C1 segment of cervical spinal cord (tissue), 14 donors: ENCODE measurements around the gene ELANE.
"Not testable (repeated sequence)": the region's sequence is repeated elsewhere in the genome, so short reads cannot be mapped to it uniquely, and the experiment has no call there.

Source experiments
- DNase-seq, 14 donors: peaks; one replicate each; lab custom pipeline; 2025; lab: John Stamatoyannopoulos, UW

The ELANE gene

GRCh38 chr19:814152-815078 lies 37.7 kb upstream of the ELANE start:
- no peak for DNase-seq

DNA sequence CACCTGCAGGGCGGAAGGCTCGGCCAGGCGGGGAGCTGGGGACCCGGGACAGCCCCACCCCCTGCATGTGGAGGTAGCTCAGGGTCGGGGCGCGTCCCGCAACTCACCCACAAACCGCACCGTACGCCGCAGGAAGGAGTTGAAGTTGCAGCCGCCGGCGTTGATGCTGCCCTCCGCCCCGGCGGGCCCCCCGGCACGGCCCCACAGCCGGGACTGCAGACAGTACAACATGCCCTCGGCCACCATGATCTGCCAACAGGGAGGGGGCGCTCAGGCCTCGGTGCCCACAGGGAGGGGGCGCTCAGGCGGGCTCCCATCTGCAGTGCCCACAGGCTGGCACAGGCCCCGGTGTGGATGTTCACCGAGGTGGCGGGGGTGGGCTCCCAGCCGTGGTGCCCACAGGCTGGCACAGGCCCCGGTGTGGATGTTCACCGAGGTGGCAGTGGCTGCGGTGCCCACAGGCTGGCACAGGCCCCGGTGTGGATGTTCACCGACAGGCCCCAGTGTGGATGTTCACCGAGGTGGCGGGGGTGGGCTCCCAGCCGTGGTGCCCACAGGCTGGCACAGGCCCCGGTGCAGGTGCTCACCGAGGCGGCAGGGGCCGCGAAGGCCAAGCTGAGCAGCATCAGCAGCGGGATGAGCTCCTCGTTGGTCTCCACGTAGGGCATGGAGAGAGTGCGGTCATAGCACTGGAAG lies 36.9 kb upstream of the ELANE start:
- no peak for DNase-seq

DNA sequence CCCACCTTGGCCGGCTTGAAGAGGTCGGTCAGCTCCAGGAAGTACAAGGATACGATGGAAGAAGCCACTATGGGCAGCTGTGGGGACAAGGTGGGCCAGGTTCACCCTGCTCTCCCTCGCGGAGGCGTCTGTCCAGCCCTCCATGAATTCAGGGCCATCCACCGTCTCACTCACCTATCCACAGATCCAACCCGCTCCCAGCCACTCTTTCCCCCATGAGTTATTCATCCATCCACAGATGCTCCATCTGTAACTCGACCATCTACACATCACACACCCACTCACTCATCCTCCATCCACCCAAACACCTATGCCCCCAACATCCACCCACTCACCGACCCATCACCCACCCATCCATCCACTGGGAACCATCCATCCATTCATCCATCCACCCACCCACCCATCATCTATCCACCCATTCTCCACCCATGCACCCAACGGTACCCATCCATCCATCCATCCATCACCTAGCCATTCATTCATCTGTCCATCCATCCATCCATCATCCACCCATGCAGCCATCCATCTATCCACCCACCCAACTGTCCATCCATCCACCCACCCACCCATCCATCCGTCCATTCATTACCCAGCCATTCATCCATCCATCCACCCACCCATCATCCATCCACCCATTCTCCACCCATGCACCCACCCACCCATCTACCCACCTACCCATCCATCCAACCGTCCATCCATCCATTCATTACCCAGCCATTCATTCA lies 36.2 kb upstream of the ELANE start:
- no peak for DNase-seq

DNA sequence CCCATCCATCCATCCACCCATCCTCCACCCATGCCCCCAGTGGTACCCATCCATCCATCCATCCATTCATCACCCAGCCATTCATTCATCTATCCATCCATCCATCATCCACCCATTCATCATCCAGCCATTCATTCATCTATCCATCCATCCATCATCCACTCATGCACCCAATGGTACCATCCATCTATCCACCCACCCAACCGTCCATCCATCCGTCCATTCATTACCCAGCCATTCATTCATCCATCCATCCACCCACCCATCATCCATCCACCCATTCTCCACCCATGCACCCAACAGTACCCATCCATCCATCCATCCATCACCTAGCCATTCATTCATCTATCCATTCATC lies 35.6 kb upstream of the ELANE start:
- no peak for DNase-seq

DNA sequence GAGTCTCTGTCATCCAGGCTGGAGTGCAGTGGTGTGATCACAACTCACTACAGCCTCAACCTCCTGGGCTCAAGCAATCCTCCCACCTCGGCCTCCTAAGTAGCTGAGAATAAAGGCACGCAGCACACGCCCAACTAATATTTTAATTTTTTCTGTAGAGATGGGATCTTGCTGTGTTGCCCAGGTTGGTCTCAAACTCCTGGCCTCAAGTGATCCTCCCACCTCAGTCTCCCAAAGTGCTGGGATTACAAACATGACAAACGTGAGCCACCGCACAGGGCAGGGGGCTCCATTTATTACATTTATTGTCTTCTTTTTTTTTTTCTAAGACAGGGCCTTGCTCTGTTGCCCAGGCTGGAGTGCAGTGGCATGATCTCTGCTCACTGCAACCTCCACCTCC lies 31.9 kb upstream of the ELANE start:
- not testable (repeated sequence) for DNase-seq

GRCh38 chr19:821231-821824 lies 30.8 kb upstream of the ELANE start:
- DNase-seq, result no peak

DNA sequence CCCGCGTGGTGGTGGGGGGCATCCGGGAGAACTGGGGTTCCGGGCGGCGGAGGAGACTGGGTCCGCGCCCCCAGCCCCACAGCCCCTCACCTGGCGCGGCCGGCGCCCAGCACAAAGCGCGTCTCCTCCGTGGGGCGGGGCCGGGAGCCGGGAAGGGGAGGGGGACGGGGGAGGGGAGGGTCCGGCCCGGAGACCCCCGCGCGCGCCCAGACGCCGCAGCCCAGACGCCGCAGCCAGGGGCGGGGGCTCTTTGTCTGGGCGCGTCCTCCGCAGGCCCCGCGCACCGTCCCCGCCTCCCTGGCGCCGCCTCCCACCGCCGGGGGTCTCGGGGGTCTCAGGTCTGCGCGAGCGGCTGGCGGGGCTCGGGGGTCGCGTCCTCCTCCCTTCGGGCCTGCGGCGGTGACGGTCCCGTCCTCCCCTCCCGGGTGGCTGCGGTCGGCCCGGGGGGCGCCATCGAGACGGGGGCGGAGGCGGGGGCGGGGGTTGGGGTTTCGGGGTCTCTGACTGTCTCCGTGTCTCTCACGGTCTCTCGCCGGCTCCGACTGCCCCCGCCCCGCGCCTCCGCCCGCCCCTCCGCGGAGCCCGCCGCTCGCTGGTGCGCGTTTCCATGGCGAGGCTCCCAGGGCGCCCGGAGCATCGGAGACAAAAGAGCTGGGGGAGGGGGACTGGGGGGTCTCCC lies 30.1 kb upstream of the ELANE start, which contains the start of gene PLPPR3:
TSS of gene PLPPR3 (minus strand) at position 131 of the 679 bp plus-strand sequence. CDS start 396 bp downstream, outside the sequence.
- DNase-seq, result no peak

DNA sequence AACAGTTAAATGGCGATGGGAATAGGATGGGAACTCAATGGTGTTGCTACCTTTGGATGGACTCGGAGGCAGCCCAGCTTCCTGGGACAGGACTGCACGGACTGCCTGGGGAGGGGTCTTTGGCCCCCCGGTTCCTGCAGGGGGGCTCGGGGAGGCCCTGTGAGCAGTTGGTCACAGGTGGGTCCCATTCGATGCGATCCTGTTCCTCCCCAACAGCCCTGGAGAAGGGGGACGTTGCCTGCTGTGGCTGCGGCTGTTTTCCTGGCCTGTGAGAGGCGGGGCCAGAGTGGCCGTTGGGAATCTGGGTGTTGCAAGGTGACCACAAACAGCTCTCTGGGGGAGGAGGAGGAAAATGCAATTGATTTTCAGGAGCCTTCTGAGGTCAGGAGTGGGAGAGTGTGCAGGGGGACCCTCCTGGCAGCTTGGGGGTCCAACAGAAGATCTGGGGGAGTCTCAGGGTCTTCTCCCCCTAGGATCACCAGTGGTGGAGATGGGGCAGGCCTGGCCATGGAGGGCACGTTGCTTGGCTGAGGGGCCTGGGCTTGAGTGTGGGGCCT lies 28.5 kb upstream of the ELANE start:
- DNase-seq, result no peak

- DNase-seq, result no peak
Observed at GRCh38 chr19:824885-825284, 27.2 kb upstream of the ELANE start.

GRCh38 chr19:825897-826644 lies 26.0 kb upstream of the ELANE start:
- DNase-seq, result no peak

- no peak for DNase-seq
Observed at GRCh38 chr19:827314-827709, 24.8 kb upstream of the ELANE start.

- DNase-seq, result no peak
Observed at GRCh38 chr19:827710-828321, 24.3 kb upstream of the ELANE start, which contains the start of gene AZU1. Gene AZU1, plus strand, starts transcription at chr19:827837. Its CDS starts 10 bp downstream, at chr19:827847.

DNA sequence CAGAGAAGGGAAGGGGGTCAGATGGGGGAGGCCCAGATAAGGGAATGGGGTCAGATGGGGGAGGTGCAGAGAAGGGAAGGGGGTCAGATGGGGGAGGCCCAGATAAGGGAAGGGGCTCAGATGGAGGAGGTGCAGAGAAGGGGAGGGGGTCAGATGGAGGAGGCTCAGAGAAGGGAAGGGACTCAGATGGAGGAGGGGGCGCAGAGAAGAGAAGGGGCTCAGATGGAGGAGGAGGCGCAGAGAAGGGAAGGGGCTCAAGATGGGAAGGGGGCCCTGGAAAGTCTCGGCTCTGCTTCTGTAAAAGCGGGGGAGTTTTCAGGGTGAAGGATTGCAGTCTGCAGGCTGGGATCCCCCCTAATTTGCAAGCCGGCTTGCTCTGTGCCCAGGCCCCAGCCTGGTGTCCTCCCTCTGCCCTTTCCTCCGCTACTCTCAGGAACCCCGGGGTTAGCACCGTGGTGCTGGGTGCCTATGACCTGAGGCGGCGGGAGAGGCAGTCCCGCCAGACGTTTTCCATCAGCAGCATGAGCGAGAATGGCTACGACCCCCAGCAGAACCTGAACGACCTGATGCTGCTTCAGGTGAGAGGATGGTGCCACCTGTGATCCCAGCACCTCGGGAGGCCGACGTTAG lies 22.9 kb upstream of the ELANE start:
- no peak for DNase-seq

GRCh38 chr19:831407-832369 lies 20.4 kb upstream of the ELANE start:
- DNase-seq, result no peak

- DNase-seq, result no peak
Observed at GRCh38 chr19:834216-834615, 17.9 kb upstream of the ELANE start.

DNA sequence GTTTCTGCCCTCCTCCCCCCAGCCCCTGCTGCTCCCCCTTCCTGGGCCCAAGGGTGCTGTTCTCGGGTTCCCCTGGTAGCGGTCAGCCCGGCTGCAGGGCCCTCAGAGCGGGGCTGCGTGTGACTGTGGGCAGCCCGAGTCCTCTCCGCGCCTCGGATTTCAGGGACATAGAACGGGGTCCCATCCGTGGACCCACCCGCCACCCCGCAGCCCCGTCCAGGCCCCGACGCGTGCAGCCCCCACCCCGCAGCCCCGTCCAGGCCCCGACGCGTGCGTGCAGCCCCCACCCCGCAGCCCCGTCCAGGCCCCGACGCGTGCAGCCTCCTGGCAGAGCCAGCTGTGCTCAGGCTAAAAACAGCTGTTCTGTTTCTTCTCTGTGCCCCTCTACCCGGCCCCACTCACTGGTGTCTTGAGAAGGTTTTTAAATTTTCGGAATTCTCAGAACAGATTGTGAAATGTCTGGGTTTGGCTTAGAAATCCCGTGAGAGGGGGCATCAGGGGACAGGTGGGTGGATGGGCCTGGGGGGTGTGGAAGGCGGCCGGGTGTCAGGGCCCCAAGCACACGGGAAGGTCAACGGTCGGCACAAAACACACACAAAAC lies 16.8 kb upstream of the ELANE start:
- no peak for DNase-seq

- DNase-seq, result no peak
Observed at GRCh38 chr19:840519-841206, 11.4 kb upstream of the ELANE start, which contains the start of gene PRTN3. Gene PRTN3, plus strand, starts transcription at chr19:840999. Its CDS starts 10 bp downstream, at chr19:841009.
